Measurements from ENCODE around the gene TMPRSS3. TPM values are rescaled to one million over a fixed set of nuclear protein-coding genes. Genes with fewer than 3 reads are reported as not detected.

Gene TMPRSS3
- total and polyA plus RNA-seq, 7 experiments from 2014 or later, result 0.11 to 7.6 (median 1.5) TPM

DNA sequence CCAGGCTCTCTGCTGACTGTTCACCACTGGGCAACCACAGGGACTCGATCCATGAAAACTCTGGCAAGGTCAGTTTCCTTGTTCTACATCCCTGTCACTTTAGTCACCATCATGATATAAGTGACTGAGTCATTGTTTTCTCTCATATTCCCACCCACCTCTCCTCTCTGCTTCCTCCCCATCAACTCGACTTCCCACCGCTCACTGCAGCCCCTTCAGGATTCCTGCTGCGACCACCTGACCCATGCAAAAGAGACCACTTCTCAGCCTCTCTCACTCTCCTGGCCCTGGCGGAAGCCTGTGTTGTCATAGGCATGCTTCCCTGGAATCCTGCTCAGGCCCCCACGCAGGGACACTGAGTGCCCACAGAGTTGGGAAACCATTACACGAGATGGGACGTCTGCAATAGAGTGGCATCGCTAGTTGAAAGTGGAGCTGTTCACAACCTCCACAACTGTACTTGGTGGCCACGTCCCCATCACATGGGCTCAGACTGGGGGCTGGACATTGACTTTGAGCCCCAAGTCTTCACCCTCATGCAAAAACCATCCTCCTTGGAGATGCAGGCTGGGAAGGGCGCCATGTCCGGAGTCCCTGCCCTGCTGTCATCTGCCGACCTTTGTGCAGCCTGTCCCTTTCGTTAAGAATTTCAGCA lies 43.3 kb downstream of the TMPRSS3 start:
- no peak overlapping the region for H3K27ac ChIP-seq (ENCODE audit: low read depth, low read length)
- H3K9me3 ChIP-seq (ENCODE audit: control insufficient read depth in 2 of 3, low read length in 3 of 3), result peaks cover 0 to 7% (median 0%) of the 10 kb centered on the region in 3 experiments
- Mint-ChIP-seq H3K36me3 (peaks cover 0 to 19% (median 4%) of the 10 kb centered on the region in 5 donors), H3K27me3 (peaks cover 0 to 12% (median 0%) of the 10 kb centered on the region in 5 donors), H3K9me3 (peaks cover 0 to 40% (median 13%) of the 10 kb centered on the region in 11 donors), H3K27ac (peak overlapping the region in 3 of 9 donors; percentile 25 to 65 (median 33)), H3K4me3 (no peak overlapping the region), H3K4me1 (peaks cover 0 to 4% (median 0%) of the 10 kb centered on the region in 7 donors)
- intact Hi-C loops (cut with micrococcal nuclease), result no loop called here
- no peak for ATAC-seq
- no peak overlapping the region for H3K4me3 ChIP-seq (ENCODE audit: low read length)
- H3K36me3 ChIP-seq (ENCODE audit: control insufficient read depth in 2 of 3, insufficient read depth in 3 of 3, low read length in 3 of 3), result no peaks in the 10 kb centered on the region
- no peak for DNase-seq
- CTCF ChIA-PET, result no interaction called here
- no peaks in the 10 kb centered on the region for H3K27me3 ChIP-seq (ENCODE audit: control insufficient read depth in 2 of 2, insufficient read depth in 2 of 2, low read length in 2 of 2)
- POLR2A ChIA-PET, result interaction anchor here (1.2 kb wide), 1 partner anchor 63 kb away, joined by 3 read pairs; no protein-coding TSS in a partner anchor
- no peaks in the 10 kb centered on the region for H3K4me1 ChIP-seq (ENCODE audit: control insufficient read depth in 2 of 2, insufficient read depth in 2 of 2, low read length in 2 of 2)

DNA sequence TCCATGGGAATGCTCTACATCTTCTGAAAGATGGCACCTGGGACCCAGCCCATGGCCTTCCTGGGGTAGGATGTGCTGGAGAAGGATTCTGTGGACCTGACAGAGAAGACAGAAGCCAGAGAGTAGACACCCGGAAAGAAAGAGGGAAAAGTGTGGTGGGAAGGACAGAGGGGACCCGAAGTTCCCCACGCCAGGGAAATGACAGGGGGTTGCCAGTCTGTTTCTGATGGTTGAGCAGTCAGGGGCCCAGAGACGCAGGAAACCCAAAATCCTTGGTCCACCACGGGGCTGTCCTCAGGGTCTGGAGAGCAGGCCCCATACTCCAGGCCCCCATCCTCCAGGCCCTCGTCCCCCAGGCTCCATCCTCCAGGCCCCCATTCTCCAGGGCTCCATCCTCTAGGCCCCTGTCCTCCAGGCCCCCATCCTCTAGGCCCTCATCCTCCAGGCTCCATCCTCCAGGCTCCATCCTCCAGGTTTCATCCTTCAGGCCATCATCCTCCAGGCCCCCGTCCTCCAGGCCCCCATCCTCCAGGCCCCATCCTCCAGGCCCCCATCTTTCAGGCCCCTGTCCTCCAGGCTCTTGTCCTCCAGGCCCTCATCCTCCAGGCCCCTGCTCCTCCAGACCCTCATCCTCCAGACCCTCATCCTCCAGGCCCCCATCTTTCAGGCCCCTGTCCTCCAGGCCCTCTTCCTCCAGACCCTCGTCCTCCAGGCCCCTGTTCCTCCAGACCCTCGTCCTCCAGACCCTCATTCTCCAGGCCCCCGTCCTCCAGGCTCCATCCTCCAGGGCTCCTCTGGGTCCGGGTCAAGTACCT lies 44.0 kb downstream of the TMPRSS3 start:
- no peak for DNase-seq
- no peaks in the 10 kb centered on the region for H3K27me3 ChIP-seq (ENCODE audit: control insufficient read depth in 2 of 2, insufficient read depth in 2 of 2, low read length in 2 of 2)
- ChIA-PET POLR2A (interaction anchor here (1.2 kb wide), 1 partner anchor 64 kb away, joined by 3 read pairs; no protein-coding TSS in a partner anchor), CTCF (no interaction called here)
- ATAC-seq, result no peak
- H3K27ac ChIP-seq (ENCODE audit: low read depth, low read length), result no peak overlapping the region
- Mint-ChIP-seq H3K4me3 (no peak overlapping the region), H3K36me3 (peaks cover 0 to 19% (median 4%) of the 10 kb centered on the region in 5 donors), H3K27me3 (peaks cover 0 to 12% (median 0%) of the 10 kb centered on the region in 5 donors), H3K27ac (peak overlapping the region in 2 of 9 donors; percentile 25 to 72), H3K9me3 (peaks cover 0 to 32% (median 13%) of the 10 kb centered on the region in 11 donors), H3K4me1 (peaks cover 0 to 3% (median 0%) of the 10 kb centered on the region in 7 donors)
- H3K4me1 ChIP-seq (ENCODE audit: control insufficient read depth in 2 of 2, insufficient read depth in 2 of 2, low read length in 2 of 2), result no peaks in the 10 kb centered on the region
- peaks cover 0 to 7% (median 0%) of the 10 kb centered on the region in 3 experiments for H3K9me3 ChIP-seq (ENCODE audit: control insufficient read depth in 2 of 3, low read length in 3 of 3)
- no peak overlapping the region for H3K4me3 ChIP-seq (ENCODE audit: low read length)
- intact Hi-C loops (cut with micrococcal nuclease), result no loop called here
- H3K36me3 ChIP-seq (ENCODE audit: control insufficient read depth in 2 of 3, insufficient read depth in 3 of 3, low read length in 3 of 3), result no peaks in the 10 kb centered on the region

DNA sequence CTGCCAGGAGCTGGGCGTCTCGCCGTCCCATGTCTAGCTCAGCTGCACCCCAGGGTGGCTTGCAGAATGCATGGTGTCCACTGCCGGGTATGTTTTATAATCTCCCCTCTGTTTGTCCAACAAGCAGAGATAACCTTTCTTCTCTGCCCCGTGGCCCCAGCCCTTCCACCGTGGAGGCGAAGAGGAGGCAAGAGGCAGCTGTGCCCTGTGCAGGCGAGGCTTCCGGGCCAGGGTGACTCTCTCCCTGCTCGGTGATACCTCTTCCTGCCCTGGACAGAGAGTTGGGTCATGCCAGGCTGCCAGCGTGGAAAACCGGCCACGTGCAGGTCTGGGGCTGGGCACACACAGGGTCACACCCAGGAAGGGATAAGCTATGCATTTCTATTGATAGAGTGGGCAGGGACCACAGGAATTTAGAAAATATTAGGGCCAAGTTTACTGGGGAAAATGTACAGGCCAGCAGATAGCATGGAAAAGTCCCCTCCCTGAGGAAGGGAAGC lies 44.9 kb downstream of the TMPRSS3 start, which contains the start of gene TFF2:
TSS of gene TFF2 (minus strand) at position 68 of the 500 bp plus-strand sequence. CDS start at position 31, 37 bp downstream.
- POLR2A ChIA-PET, result no interaction called here
- intact Hi-C loops (cut with micrococcal nuclease), result no loop called here
- CTCF ChIA-PET, result no interaction called here
- no peaks in the 10 kb centered on the region for H3K36me3 ChIP-seq (ENCODE audit: control insufficient read depth in 2 of 3, insufficient read depth in 3 of 3, low read length in 3 of 3)
- no peaks in the 10 kb centered on the region for H3K27me3 ChIP-seq (ENCODE audit: control insufficient read depth in 2 of 2, insufficient read depth in 2 of 2, low read length in 2 of 2)
- H3K4me1 ChIP-seq (ENCODE audit: control insufficient read depth in 2 of 2, insufficient read depth in 2 of 2, low read length in 2 of 2), result no peaks in the 10 kb centered on the region
- peak in 1 of 9 donors; percentile 13 for DNase-seq
- Mint-ChIP-seq H3K4me1 (peaks cover 0 to 3% (median 0%) of the 10 kb centered on the region in 7 donors), H3K27me3 (peaks cover 0 to 10% (median 0%) of the 10 kb centered on the region in 5 donors), H3K4me3 (no peak within 1 kb of the TSS), H3K27ac (peak within 1 kb of the TSS in 1 of 9 donors; percentile 72), H3K36me3 (peaks cover 0 to 19% (median 4%) of the 10 kb centered on the region in 5 donors), H3K9me3 (peaks cover 0 to 25% (median 10%) of the 10 kb centered on the region in 11 donors)
- H3K4me3 ChIP-seq (ENCODE audit: low read length), result no peak within 1 kb of the TSS
- no peak for ATAC-seq
- no peak within 1 kb of the TSS for H3K27ac ChIP-seq (ENCODE audit: low read depth, low read length)
- peaks cover 0 to 7% (median 0%) of the 10 kb centered on the region in 3 experiments for H3K9me3 ChIP-seq (ENCODE audit: control insufficient read depth in 2 of 3, low read length in 3 of 3)

DNA sequence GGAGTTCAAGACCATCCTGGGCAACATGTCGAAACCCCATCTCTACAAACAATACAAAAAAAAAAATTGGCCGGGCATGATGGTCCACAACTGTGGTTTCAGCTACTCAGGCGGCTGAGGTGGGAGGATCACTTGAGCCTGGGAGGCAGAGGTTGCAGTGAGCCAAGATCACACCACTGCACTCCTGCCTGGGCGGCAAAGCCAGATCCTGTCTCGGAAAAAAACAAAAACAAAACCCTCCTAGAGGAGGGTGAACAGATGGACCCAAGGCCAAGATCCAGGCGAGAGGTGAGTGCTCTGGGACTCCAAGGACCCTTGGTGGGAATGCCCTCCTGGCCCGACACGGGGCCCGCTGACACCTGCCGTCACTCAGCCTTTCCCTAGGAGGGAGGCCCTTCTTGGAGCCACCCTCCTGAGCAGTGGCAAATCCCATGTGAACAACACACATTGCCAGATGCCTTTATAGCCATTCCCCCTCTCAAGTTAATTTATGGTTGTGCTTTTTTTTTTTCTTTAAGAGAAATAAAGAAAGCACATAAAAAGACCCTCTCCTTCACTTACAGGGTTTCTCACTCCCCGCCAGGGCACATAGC lies 45.4 kb downstream of the TMPRSS3 start:
- ChIA-PET POLR2A (interaction anchor here (0.6 kb wide), 1 partner anchor 87 kb away, joined by 3 read pairs; no protein-coding TSS in a partner anchor), CTCF (no interaction called here)
- DNase-seq, result peak in 1 of 9 donors; percentile 15

DNA sequence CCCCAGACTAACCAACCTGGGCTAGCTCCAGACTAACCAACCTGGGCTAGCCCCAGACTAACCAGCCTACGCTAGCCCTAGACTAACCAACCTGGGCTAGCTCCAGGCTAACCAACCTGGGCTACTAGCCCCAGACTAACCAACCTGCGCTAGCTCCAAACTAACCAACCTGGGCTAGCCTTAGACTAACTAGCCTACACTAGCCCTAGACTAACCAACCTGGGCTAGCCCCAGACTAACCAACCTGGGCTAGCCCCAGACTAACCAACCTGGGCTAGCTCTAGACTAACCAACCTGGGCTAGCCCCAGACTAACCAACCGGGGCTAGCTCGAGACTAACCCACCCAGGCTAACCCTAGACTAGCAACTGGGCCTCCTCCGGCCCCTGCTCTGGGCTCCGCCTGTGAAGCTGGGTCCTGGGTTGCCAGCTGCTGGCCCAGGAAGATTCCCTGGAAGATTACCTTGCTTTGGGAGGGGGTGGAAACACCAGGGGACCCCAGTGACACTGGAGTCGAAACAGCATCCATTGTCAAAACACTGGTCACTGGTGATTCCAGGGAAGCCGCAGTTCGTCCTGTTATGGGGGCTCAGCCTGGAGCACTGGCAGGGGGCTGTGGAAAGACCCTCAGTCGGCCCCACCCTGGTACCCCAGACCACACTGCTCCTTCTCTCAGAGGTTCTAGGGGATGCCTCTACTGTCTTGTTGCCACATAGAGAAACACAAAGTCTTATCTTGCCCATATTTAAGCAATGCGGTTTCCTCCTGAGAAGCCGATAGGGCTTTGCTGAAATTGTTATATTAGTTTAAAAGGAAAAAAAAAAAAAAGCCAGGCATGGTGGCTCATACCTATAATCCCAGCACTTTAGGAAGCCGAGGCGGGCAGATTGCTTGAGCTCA lies 46.2 kb downstream of the TMPRSS3 start:
- H3K27ac Mint-ChIP-seq, result no peak overlapping the region
- Histone ChIP-seq H3K36me3 (ENCODE audit: control insufficient read depth in 2 of 3, insufficient read depth in 3 of 3, low read length in 3 of 3) (no peaks in the 10 kb centered on the region), H3K9me3 (ENCODE audit: control insufficient read depth in 2 of 3, low read length in 3 of 3) (peaks cover 0 to 4% (median 0%) of the 10 kb centered on the region in 3 experiments), H3K27ac (ENCODE audit: low read depth, low read length) (no peak overlapping the region), H3K4me1 (ENCODE audit: control insufficient read depth in 2 of 2, insufficient read depth in 2 of 2, low read length in 2 of 2) (no peaks in the 10 kb centered on the region), H3K4me3 (ENCODE audit: low read length) (no peak overlapping the region), H3K27me3 (ENCODE audit: control insufficient read depth in 2 of 2, insufficient read depth in 2 of 2, low read length in 2 of 2) (no peaks in the 10 kb centered on the region)
- H3K36me3 Mint-ChIP-seq, result peaks cover 0 to 8% (median 0%) of the 10 kb centered on the region in 5 donors
- intact Hi-C loops (cut with micrococcal nuclease), result loop anchor here in 1 of 2 donors (10.0 kb wide), 1 partner anchor 85 kb away; no protein-coding TSS in a partner anchor
- ChIA-PET CTCF (no interaction called here), POLR2A (interaction anchor here (1.0 kb wide), 1 partner anchor 11 kb away, joined by 3 read pairs; no protein-coding TSS in a partner anchor)
- H3K4me1 Mint-ChIP-seq, result peaks cover 0 to 3% (median 0%) of the 10 kb centered on the region in 7 donors
- H3K4me3 Mint-ChIP-seq, result no peak overlapping the region
- H3K9me3 Mint-ChIP-seq, result peaks cover 0 to 13% (median 4%) of the 10 kb centered on the region in 11 donors
- ATAC-seq (no peak), DNase-seq (peak in 1 of 9 donors; percentile 8)
- H3K27me3 Mint-ChIP-seq, result peaks cover 0 to 5% (median 0%) of the 10 kb centered on the region in 5 donors

More for the DNA sequence above, 45.4 kb downstream of the TMPRSS3 start:
- H3K36me3 Mint-ChIP-seq, result peaks cover 0 to 15% (median 0%) of the 10 kb centered on the region in 5 donors
- no peaks in the 10 kb centered on the region for H3K27me3 ChIP-seq (ENCODE audit: control insufficient read depth in 2 of 2, insufficient read depth in 2 of 2, low read length in 2 of 2)
- no peaks in the 10 kb centered on the region for H3K4me1 ChIP-seq (ENCODE audit: control insufficient read depth in 2 of 2, insufficient read depth in 2 of 2, low read length in 2 of 2)
- H3K27ac Mint-ChIP-seq, result no peak overlapping the region
- intact Hi-C loops (cut with micrococcal nuclease), result no loop called here
- no peak for ATAC-seq
- H3K27ac ChIP-seq (ENCODE audit: low read depth, low read length), result no peak overlapping the region
- H3K4me3 ChIP-seq (ENCODE audit: low read length), result no peak overlapping the region
- peaks cover 0 to 6% (median 0%) of the 10 kb centered on the region in 5 donors for H3K27me3 Mint-ChIP-seq
- H3K9me3 Mint-ChIP-seq, result peaks cover 0 to 19% (median 10%) of the 10 kb centered on the region in 11 donors
- no peaks in the 10 kb centered on the region for H3K36me3 ChIP-seq (ENCODE audit: control insufficient read depth in 2 of 3, insufficient read depth in 3 of 3, low read length in 3 of 3)
- H3K9me3 ChIP-seq (ENCODE audit: control insufficient read depth in 2 of 3, low read length in 3 of 3), result peaks cover 0 to 7% (median 0%) of the 10 kb centered on the region in 3 experiments
- peaks cover 0 to 3% (median 0%) of the 10 kb centered on the region in 7 donors for H3K4me1 Mint-ChIP-seq
- no peak overlapping the region for H3K4me3 Mint-ChIP-seq

Measured in naive thymus-derived CD4-positive, alpha-beta T cell (primary cell).